Erythroblast (primary cell): ENCODE results near the gene ATP7A.

ENCODE experiments used
- GATA1 ChIP-seq: IDR thresholded peaks from 2 replicates; pipeline ENCODE4 v1.6.1; 2011; ENCODE audit warnings: low read depth, mild to moderate bottlenecking, control low read depth, low read length, moderate library complexity
- POLR2A ChIP-seq: IDR thresholded peaks from 2 replicates; pipeline ENCODE4 v1.6.1; 2011; ENCODE audit warnings: mild to moderate bottlenecking, low read length

- TF ChIP-seq POLR2A: no peak
- no peak for TF ChIP-seq GATA1
These were observed 35.5 kb downstream of the ATP7A start for GRCh38 chrX:77945910-77946545.
